HEK293 (cell line): ENCODE results near the gene MMADHC.

Source experiments
- REST ChIP-seq: fragments of 450-650 bp; formaldehyde crosslinking; IDR thresholded peaks from 2 replicates; pipeline ENCODE4 v1.5.1; 2016; ENCODE audit warnings: missing biosample characterization, missing genetic modification characterization
- TCF7L2 ChIP-seq: IDR thresholded peaks from 2 replicates; pipeline ENCODE4 v1.6.1; 2011; ENCODE audit warnings: low read depth, mild to moderate bottlenecking, inconsistent platforms, low read length, moderate library complexity, borderline replicate concordance
- ZBTB10 ChIP-seq: fragments of 450-650 bp; formaldehyde crosslinking; IDR thresholded peaks from 2 replicates; pipeline ENCODE4 v1.5.1; 2016; ENCODE audit warnings: missing biosample characterization, missing genetic modification characterization
- ZBTB21 ChIP-seq: fragments of 450-650 bp; formaldehyde crosslinking; IDR thresholded peaks from 2 replicates; pipeline ENCODE4 v1.5.1; 2017; ENCODE audit warnings: missing biosample characterization, missing genetic modification characterization
- ZBTB26 ChIP-seq: fragments of 450-650 bp; formaldehyde crosslinking; optimal IDR thresholded peaks from 2 replicates; pipeline ENCODE3; 2016; ENCODE audit warnings: missing biosample characterization, mild to moderate bottlenecking, missing genetic modification characterization
- ZNF133 ChIP-seq: fragments of 450-650 bp; formaldehyde crosslinking; IDR thresholded peaks from 2 replicates; pipeline ENCODE4 v1.5.1; 2016; ENCODE audit warnings: missing biosample characterization, missing genetic modification characterization
- ZNF274 ChIP-seq, 2 experiments: fragments of 200-500 bp in 1 of 2; fragments of 450-650 bp in 1 of 2; sonication (Bioruptor generic) in 1 of 2; formaldehyde crosslinking in 1 of 2; IDR thresholded peaks; 2 replicates each; pipeline versions ENCODE4 v1.5.1 to v1.6.1; 2014 to 2016; ENCODE audit warnings: borderline replicate concordance in 1 of 2, inconsistent platforms in 1 of 2, low read length in 1 of 2, missing biosample characterization in 1 of 2, missing genetic modification characterization in 1 of 2
- ZNF701 ChIP-seq: fragments of 450-650 bp; formaldehyde crosslinking; IDR thresholded peaks from 2 replicates; pipeline ENCODE4 v1.5.1; 2016; ENCODE audit warnings: missing biosample characterization, missing genetic modification characterization
- TF ChIP-seq, protein P1 (sequence below): fragments of 450-650 bp; formaldehyde crosslinking; conservative IDR thresholded peaks from 2 replicates; pipeline ENCODE4 v1.5.1; 2016; ENCODE audit warnings: low read depth, missing biosample characterization, missing genetic modification characterization
- TF ChIP-seq, protein P2 (sequence below): fragments of 450-650 bp; formaldehyde crosslinking; IDR thresholded peaks from 2 replicates; pipeline ENCODE4 v1.5.1; 2016; ENCODE audit warnings: missing biosample characterization, missing genetic modification characterization
- TF ChIP-seq, protein P3 (sequence below): fragments of 450-650 bp; formaldehyde crosslinking; IDR thresholded peaks from 2 replicates; pipeline ENCODE4 v1.5.1; 2016; ENCODE audit warnings: missing biosample characterization, missing genetic modification characterization
- TF ChIP-seq, protein P4 (sequence below): fragments of 450-650 bp; formaldehyde crosslinking; IDR thresholded peaks from 2 replicates; pipeline ENCODE4 v1.5.1; 2016; ENCODE audit warnings: missing biosample characterization, missing genetic modification characterization

DNA sequence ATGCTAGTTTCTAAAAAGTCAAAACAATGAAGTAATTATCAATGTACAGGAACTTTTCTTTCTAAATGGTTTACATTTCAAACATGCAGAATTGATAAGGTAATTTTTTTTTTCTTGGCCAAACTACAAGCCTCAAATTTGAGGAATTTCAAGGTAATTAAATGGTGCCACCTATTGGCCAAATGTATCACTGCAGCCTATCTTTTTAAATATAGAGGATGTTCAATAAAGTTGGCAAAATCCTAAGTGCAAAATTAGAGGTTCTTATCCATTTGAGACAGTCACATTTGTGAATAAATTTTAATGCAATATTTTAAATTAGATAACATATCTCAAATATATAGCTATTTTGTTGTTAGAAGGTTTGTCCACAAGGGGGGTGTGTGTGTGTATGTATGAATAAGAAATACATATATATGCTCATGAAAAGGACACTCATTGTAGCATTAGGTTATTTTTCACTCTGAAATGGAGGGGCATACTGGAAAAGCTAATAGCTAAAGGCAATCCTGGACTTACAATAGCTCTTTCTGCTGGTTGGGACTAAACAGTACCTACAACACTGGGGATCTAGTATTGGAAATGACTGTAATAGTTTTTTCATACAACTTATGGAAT is 26.2 kb downstream of the MMADHC start:
- TF ChIP-seq, protein P1, sequence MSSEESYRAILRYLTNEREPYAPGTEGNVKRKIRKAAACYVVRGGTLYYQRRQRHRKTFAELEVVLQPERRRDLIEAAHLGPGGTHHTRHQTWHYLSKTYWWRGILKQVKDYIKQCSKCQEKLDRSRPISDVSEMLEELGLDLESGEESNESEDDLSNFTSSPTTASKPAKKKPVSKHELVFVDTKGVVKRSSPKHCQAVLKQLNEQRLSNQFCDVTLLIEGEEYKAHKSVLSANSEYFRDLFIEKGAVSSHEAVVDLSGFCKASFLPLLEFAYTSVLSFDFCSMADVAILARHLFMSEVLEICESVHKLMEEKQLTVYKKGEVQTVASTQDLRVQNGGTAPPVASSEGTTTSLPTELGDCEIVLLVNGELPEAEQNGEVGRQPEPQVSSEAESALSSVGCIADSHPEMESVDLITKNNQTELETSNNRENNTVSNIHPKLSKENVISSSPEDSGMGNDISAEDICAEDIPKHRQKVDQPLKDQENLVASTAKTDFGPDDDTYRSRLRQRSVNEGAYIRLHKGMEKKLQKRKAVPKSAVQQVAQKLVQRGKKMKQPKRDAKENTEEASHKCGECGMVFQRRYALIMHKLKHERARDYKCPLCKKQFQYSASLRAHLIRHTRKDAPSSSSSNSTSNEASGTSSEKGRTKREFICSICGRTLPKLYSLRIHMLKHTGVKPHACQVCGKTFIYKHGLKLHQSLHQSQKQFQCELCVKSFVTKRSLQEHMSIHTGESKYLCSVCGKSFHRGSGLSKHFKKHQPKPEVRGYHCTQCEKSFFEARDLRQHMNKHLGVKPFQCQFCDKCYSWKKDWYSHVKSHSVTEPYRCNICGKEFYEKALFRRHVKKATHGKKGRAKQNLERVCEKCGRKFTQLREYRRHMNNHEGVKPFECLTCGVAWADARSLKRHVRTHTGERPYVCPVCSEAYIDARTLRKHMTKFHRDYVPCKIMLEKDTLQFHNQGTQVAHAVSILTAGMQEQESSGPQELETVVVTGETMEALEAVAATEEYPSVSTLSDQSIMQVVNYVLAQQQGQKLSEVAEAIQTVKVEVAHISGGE (tag by site-specific recombination): no peak
- TF ChIP-seq, protein P2, sequence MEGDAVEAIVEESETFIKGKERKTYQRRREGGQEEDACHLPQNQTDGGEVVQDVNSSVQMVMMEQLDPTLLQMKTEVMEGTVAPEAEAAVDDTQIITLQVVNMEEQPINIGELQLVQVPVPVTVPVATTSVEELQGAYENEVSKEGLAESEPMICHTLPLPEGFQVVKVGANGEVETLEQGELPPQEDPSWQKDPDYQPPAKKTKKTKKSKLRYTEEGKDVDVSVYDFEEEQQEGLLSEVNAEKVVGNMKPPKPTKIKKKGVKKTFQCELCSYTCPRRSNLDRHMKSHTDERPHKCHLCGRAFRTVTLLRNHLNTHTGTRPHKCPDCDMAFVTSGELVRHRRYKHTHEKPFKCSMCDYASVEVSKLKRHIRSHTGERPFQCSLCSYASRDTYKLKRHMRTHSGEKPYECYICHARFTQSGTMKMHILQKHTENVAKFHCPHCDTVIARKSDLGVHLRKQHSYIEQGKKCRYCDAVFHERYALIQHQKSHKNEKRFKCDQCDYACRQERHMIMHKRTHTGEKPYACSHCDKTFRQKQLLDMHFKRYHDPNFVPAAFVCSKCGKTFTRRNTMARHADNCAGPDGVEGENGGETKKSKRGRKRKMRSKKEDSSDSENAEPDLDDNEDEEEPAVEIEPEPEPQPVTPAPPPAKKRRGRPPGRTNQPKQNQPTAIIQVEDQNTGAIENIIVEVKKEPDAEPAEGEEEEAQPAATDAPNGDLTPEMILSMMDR: peak; percentile 71; the same call in 1 of the 2 replicates
- TF ChIP-seq, protein P3, sequence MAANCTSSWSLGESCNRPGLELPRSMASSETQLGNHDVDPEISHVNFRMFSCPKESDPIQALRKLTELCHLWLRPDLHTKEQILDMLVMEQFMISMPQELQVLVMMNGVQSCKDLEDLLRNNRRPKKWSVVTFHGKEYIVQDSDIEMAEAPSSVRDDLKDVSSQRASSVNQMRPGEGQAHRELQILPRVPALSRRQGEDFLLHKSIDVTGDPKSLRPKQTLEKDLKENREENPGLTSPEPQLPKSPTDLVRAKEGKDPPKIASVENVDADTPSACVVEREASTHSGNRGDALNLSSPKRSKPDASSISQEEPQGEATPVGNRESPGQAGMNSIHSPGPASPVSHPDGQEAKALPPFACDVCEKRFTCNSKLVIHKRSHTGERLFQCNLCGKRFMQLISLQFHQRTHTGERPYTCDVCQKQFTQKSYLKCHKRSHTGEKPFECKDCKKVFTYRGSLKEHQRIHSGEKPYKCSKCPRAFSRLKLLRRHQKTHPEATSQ (tag by site-specific recombination): no peak
- TF ChIP-seq ZNF701 (tag by site-specific recombination) (no peak), ZBTB26 (no peak), ZNF133 (tag by site-specific recombination) (no peak), ZBTB21 (tag by site-specific recombination) (no peak), TCF7L2 (no peak), ZNF274 (IDR thresholded peaks at IDR 0.05; ENCODE audit: low read length) (no peak), ZNF274 (tag by site-specific recombination; IDR thresholded peaks at IDR 0.05; ENCODE audit: borderline replicate concordance) (no peak), REST (no peak), ZBTB10 (tag by site-specific recombination) (no peak)
- TF ChIP-seq, protein P4, sequence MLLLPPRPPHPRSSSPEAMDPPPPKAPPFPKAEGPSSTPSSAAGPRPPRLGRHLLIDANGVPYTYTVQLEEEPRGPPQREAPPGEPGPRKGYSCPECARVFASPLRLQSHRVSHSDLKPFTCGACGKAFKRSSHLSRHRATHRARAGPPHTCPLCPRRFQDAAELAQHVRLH (tag by site-specific recombination): no peak
